ENCODE measurements around the gene DCAF8.
"Not testable (repeated sequence)": the region's sequence is repeated elsewhere in the genome, so short reads cannot be mapped to it uniquely, and the experiment has no call there.

The DCAF8 gene

GRCh38 chr1:160291248-160292220 is 29.2 kb upstream of the DCAF8 start:
- H3K36me3 ChIP-seq, result peaks cover 87% of the 10 kb centered on the region
- no peaks in the 10 kb centered on the region for H3K27me3 ChIP-seq

GRCh38 chr1:160287769-160288168 is 25.4 kb upstream of the DCAF8 start:
- peaks cover 55% of the 10 kb centered on the region for H3K36me3 ChIP-seq
- peaks cover 25% of the 10 kb centered on the region for H3K4me1 ChIP-seq
- H3K4me3 ChIP-seq, H3K9me3 ChIP-seq, H3K27me3 ChIP-seq, H3K9ac ChIP-seq, H3K27ac ChIP-seq, H3K4me2 ChIP-seq: not testable (repeated sequence)
- peaks cover 16% of the 10 kb centered on the region; the same call in 1 of the 2 replicates for H4K20me1 ChIP-seq

More at GRCh38 chr1:160291248-160292220, 29.2 kb upstream of the DCAF8 start:
- H3K9me3 ChIP-seq, result no peaks in the 10 kb centered on the region
- no peak overlapping the region for H3K27ac ChIP-seq
- H4K20me1 ChIP-seq, result peaks cover 11% of the 10 kb centered on the region; the same call in 1 of the 2 replicates
- no peak overlapping the region for H3K4me2 ChIP-seq
- H3K9ac ChIP-seq, result no peak overlapping the region
- TF ChIP-seq Cebpa-rat (IDR thresholded peaks at IDR 0.05), result no peak
- H3K4me1 ChIP-seq, result peaks cover 5% of the 10 kb centered on the region; the same call in 1 of the 2 replicates
- no peak overlapping the region for H3K4me3 ChIP-seq

- peak overlapping the region; percentile 90 for H3K4me3 ChIP-seq
- peaks cover 55% of the 10 kb centered on the region for H3K36me3 ChIP-seq
- peaks cover 20% of the 10 kb centered on the region for H3K4me1 ChIP-seq
- TF ChIP-seq Cebpa-rat (IDR thresholded peaks at IDR 0.05), result no peak
- H3K9me3 ChIP-seq, result no peaks in the 10 kb centered on the region
- no peaks in the 10 kb centered on the region for H3K27me3 ChIP-seq
- peak overlapping the region; percentile 94 for H3K4me2 ChIP-seq
- H3K9ac ChIP-seq, result no peak overlapping the region
- 0 out of 2 replicates have a peak, but pooled peaks cover 5% of the 10 kb centered on the region for H4K20me1 ChIP-seq
- no peak overlapping the region for H3K27ac ChIP-seq
Observed at GRCh38 chr1:160285506-160285905, 23.2 kb upstream of the DCAF8 start.

- H3K9ac ChIP-seq, result peak within 1 kb of the TSS; percentile 95
- H4K20me1 ChIP-seq, result 0 out of 2 replicates have a peak, but pooled peaks cover 5% of the 10 kb centered on the region
- peaks cover 55% of the 10 kb centered on the region for H3K36me3 ChIP-seq
- no peak for TF ChIP-seq Cebpa-rat (IDR thresholded peaks at IDR 0.05)
- peak within 1 kb of the TSS; percentile 85 for H3K27ac ChIP-seq
- peak within 1 kb of the TSS; percentile 90 for H3K4me3 ChIP-seq
- no peaks in the 10 kb centered on the region for H3K27me3 ChIP-seq
- no peaks in the 10 kb centered on the region for H3K9me3 ChIP-seq
- H3K4me1 ChIP-seq, result peaks cover 20% of the 10 kb centered on the region
- H3K4me2 ChIP-seq, result peak within 1 kb of the TSS; percentile 94
Observed at GRCh38 chr1:160284782-160285344, 22.5 kb upstream of the DCAF8 start, which contains the start of gene PEX19. TSS of gene PEX19 (minus strand) at chr1:160285133. CDS start at chr1:160285124, 9 bp downstream.

- peak overlapping the region; percentile 94 for H3K4me2 ChIP-seq
- H3K27ac ChIP-seq, result peak overlapping the region; percentile 85
- no peaks in the 10 kb centered on the region for H3K9me3 ChIP-seq
- H3K36me3 ChIP-seq, result peaks cover 55% of the 10 kb centered on the region
- H3K4me1 ChIP-seq, result peaks cover 20% of the 10 kb centered on the region
- TF ChIP-seq Cebpa-rat (IDR thresholded peaks at IDR 0.05), result no peak
- H3K4me3 ChIP-seq, result peak overlapping the region; percentile 90
- H3K27me3 ChIP-seq, result no peaks in the 10 kb centered on the region
- 0 out of 2 replicates have a peak, but pooled peaks cover 5% of the 10 kb centered on the region for H4K20me1 ChIP-seq
- peak overlapping the region; percentile 95 for H3K9ac ChIP-seq
Observed at GRCh38 chr1:160284220-160284781, 22.0 kb upstream of the DCAF8 start.

GRCh38 chr1:160282807-160283206 is 20.5 kb upstream of the DCAF8 start:
- Histone ChIP-seq H3K9ac (no peak overlapping the region), H4K20me1 (0 out of 2 replicates have a peak, but pooled peaks cover 5% of the 10 kb centered on the region), H3K9me3 (no peaks in the 10 kb centered on the region), H3K27me3 (no peaks in the 10 kb centered on the region), H3K4me1 (peaks cover 20% of the 10 kb centered on the region), H3K36me3 (peaks cover 57% of the 10 kb centered on the region), H3K27ac (no peak overlapping the region), H3K4me2 (no peak overlapping the region), H3K4me3 (no peak overlapping the region)
- no peak for TF ChIP-seq Cebpa-rat (IDR thresholded peaks at IDR 0.05)

GRCh38 chr1:160277987-160278386 is 15.6 kb upstream of the DCAF8 start:
- no peak overlapping the region for H3K4me2 ChIP-seq
- H3K9ac ChIP-seq, result no peak overlapping the region
- no peak for TF ChIP-seq Cebpa-rat (IDR thresholded peaks at IDR 0.05)
- no peak overlapping the region for H3K4me3 ChIP-seq
- H3K36me3 ChIP-seq, result peaks cover 71% of the 10 kb centered on the region
- H3K4me1 ChIP-seq, result no peaks in the 10 kb centered on the region
- no peaks in the 10 kb centered on the region for H3K27me3 ChIP-seq
- H3K9me3 ChIP-seq, result no peaks in the 10 kb centered on the region
- H3K27ac ChIP-seq, result no peak overlapping the region
- no peaks in the 10 kb centered on the region for H4K20me1 ChIP-seq

- Histone ChIP-seq H3K27ac (no peak overlapping the region), H3K36me3 (peaks cover 64% of the 10 kb centered on the region), H3K4me2 (no peak overlapping the region), H3K9me3 (no peaks in the 10 kb centered on the region), H3K4me3 (no peak overlapping the region), H3K27me3 (no peaks in the 10 kb centered on the region), H3K4me1 (no peaks in the 10 kb centered on the region), H3K9ac (no peak overlapping the region), H4K20me1 (no peaks in the 10 kb centered on the region)
- TF ChIP-seq Cebpa-rat (IDR thresholded peaks at IDR 0.05), result no peak
Observed at GRCh38 chr1:160277330-160277729, 15.0 kb upstream of the DCAF8 start.

GRCh38 chr1:160271025-160271424 is 8.7 kb upstream of the DCAF8 start:
- Histone ChIP-seq H3K4me2 (no peak overlapping the region), H3K4me1 (peaks cover 10% of the 10 kb centered on the region), H4K20me1 (no peaks in the 10 kb centered on the region), H3K27ac (no peak overlapping the region), H3K4me3 (no peak overlapping the region), H3K27me3 (no peaks in the 10 kb centered on the region), H3K9ac (no peak overlapping the region), H3K36me3 (0 out of 2 replicates have a peak, but pooled peaks cover 2% of the 10 kb centered on the region), H3K9me3 (no peaks in the 10 kb centered on the region)
- no peak for TF ChIP-seq Cebpa-rat (IDR thresholded peaks at IDR 0.05)

Measured in BLaER1 (cell line).